ENCODE measurements around the gene PEF1.

PEF1 gene

GRCh38 chr1:31653717-31654473 lies 9.2 kb upstream of the PEF1 start:
- DNase-seq (ENCODE audit: low read depth): no peak

GRCh38 chr1:31652891-31653499 lies 8.3 kb upstream of the PEF1 start:
- DNase-seq (ENCODE audit: low read depth): no peak

DNA sequence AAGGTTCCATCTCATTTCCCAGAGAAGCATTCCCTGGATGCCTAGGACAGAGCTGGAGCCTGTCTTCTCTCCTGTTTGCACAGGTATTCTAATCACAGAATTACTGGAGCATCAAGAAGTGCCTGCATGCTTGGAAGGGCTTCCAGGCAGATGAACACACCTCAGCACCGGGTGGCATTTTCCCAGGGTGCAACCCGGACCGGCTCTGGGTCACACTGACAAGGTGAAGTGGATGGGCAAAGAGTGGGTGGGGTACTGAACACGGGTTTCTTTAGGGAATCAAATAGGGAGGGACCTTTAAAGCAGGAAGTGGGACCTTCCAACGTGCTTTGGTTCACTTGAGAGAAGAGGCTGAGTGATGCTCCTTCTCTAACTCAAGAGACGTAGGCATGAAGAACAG lies 7.1 kb upstream of the PEF1 start:
- no peak for DNase-seq (ENCODE audit: low read depth)

GRCh38 chr1:31651089-31651420 lies 6.4 kb upstream of the PEF1 start:
- DNase-seq (ENCODE audit: low read depth): no peak

DNA sequence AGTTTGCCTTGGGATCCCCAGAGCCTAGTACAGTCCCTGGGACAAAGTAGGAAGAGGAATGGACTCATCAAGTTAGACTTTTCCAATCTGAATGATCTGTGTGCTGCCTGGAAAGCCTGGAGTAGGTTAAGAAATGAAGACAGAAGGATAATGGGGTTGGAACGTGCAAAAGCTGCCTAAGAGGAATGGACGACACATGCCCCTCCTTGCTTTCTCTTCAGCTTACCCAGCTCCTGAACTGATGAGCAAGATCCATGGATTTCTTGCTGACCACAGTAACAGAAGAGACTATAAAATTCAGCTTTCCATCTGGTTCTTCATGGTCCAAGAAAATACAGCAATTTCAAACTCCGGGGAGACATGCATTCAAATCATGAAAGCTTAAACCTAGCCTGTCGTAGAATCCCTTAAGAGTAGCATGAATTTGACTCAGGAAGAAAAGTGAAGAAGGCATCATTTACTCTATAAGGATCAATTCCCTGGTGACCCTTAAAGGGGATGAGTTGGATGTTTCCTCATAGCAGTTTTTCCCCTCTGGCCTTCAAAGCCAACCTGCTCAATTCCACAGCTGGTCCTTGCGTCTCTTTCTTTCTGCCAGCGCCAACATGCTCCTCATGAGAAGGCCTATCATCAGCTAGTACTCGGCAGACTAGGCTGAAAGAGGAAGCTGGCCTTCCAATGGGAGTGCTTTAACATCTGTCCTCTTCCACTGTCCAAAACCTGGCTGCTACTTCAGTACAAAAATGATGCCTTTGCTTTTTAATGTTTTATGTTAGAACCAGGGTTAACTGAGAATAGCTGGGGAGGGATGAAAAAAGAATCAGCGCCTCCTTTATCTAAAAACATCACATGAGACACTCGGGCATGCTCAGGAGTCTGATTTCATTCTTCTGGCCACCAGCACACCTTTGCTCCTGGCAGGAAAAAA lies 5.7 kb upstream of the PEF1 start:
- no peak for DNase-seq (ENCODE audit: low read depth)

DNA sequence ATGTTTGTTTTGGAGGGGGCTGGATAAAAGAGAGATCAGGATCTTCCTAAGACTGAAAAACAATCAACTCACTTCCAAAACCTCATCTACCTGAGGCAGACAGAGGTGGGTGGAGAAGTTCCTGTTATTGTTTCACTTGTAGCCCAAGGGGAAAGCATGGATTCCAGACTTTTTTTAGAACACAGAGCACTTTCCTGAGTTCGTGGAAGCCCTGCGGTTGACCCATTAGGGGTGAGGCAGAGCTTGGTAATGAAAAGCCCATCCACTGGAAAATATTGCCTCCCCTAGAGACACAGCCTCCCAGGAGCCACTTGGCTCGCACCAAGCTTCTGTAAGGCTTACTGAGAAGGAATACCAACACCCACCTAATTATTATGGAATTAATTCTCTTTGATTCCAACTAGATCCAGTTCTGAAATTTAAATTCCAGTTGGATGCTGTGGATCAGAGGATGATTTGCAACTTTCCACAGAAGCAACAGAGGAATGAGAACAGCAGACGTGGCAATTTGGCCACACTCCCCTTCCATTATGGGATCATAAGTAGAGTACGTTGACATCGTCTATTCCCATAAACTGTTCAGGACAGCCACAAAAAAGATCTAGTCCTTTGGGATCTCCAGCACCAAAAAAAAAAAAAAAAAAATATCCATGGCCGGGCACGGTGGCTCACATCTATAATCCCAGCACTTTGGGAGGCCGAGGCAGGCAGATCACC lies 4.1 kb upstream of the PEF1 start:
- no peak for DNase-seq (ENCODE audit: low read depth)

- DNase-seq (ENCODE audit: low read depth): no peak
Measured at GRCh38 chr1:31648190-31648589, 3.5 kb upstream of the PEF1 start.

- no peak for DNase-seq (ENCODE audit: low read depth)
Measured at GRCh38 chr1:31647106-31647505, 2.4 kb upstream of the PEF1 start.

DNA sequence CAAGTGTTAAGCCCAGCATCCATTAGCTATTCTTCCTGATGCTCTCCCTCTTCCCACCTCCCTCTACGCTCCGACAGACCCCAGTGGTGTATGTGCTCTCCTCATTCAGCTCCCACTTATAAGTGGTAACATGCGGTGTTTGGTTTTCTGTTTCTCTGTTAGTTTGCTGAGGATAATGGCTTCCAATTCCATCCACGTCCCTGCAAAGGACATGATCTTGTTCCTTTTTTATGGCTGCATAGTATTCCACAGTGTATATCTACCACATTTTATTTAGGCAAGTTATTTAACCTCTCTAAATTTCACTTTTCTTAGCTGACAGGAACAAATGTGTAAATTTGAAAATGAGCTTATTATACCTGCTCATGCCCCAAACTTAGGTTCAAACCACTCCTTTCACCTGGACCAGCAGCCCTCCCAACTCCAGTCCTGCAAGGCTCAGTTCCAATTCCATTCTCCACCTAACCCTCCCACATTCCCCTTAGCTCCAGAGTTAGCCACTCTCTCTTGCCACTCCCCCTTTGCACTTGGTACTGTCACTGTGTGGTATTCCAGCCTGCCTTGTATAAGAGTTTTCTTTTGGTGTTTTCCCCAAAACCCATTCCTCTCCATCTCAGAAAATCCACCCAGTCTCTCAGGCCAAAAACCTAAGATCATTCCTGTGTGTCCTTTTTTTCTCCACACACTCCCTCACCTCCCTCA lies 1.7 kb upstream of the PEF1 start:
- DNase-seq (ENCODE audit: low read depth): no peak

- DNase-seq (ENCODE audit: low read depth): no peak
Measured at GRCh38 chr1:31645274-31645568, 545 bp upstream of the PEF1 start.

DNA sequence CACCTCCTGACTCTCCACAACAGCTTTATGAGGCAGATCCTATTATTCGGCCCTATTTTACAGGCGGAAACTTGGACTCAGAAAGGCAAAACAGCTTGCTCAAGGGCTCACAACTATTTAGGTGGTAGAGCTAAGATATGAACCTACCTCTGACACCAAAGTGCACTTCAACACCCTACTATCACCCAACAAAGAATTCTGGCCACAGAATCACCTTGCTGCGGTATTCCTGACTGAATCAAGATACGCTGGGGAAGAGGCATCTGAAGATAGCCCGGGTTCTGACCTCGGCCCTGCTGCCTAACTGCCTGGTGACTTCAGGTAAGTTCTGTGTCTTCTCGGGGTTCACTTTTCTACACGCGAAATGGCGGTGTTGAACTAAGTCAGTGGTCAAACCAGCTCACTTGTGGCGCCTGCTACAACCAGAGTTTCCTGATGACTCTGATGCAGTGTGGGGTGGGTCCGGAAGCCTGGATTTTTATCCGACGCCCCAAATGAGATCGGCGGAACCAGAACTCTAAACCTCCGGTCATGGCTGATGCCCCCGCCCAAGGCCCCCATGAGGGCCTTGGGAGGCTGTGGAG lies 608 bp downstream of the PEF1 start:
- DNase-seq (ENCODE audit: low read depth): no peak

- no peak for DNase-seq (ENCODE audit: low read depth)
Measured at GRCh38 chr1:31642897-31643296, 1.8 kb downstream of the PEF1 start.

DNA sequence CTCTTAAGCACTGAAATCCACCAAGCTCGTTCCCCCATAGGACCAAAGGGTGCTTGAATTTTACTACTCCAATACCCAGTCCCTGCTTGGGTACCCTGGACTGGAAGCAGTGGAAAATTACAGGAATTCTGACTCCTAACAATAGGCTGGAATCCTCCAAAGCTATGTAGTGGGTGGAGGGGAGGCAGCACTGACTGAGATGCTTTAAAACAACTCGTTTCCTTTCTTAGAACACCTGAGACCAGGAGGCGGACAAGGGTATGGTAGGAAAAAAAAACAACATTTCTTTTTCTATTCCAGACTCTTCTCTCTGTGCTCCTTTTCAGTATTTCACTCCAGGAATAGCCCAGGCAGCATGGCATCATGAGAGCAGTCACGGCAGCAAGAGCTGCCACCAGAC lies 2.3 kb downstream of the PEF1 start:
- no peak for DNase-seq (ENCODE audit: low read depth)

DNA sequence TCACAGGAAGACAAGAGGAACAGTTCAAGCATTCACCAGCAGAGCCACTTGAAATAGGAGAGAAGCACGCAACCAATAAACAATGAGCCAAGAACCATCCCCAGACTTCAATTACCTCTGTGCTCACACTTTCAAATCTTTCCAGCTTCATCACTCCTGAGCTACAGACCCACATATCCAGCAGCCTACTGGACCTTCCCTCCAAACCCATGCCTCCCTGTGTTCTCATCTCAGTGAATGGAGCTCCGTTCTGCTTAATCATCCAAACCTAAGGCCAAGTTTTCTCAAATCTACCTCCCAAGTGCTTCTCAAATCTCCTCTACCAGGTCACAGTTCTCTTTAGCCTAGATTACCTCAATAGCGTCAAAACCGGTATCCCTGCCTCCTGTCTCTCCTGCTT lies 3.7 kb downstream of the PEF1 start:
- DNase-seq (ENCODE audit: low read depth): no peak

GRCh38 chr1:31640179-31640578 lies 4.5 kb downstream of the PEF1 start:
- DNase-seq (ENCODE audit: low read depth): no peak

- DNase-seq (ENCODE audit: low read depth): no peak
Measured at GRCh38 chr1:31639543-31639942, 5.1 kb downstream of the PEF1 start.

DNA sequence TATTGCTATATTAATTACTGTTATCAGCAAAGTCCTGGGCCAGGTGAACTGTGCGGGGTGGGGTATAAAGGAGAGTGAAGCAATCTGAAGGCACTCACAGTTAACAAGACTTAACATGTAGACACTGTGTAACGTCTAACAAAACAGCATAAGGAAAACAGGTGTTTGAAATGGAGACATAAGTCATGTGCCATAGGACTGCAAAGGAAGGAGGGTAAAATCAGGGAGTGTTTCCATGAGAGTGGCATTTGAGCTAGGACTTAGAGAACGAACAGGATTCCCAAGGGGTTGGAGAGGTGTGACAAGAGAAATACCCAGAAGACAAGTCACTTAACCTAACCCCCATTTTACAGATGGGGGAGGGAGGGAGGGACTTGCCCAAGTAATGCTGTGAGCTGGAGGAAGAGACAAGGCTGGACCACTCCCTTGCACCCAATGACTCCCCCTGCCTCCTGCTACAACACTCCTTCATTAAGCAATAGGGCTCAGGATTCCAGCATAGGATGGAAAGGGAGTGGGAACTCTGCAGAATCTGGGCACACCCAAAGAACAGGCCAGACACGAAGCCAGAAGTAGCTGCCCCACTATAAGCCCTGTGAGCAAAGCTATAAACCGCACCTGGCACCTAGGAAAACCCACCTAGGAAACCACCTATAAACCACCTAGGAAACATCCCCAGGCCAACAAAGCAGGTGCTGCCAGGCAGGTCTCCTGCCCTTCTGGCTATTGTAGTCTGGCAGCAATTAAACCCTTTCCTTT lies 6.6 kb downstream of the PEF1 start:
- DNase-seq (ENCODE audit: low read depth): no peak

- DNase-seq (ENCODE audit: low read depth): no peak
Measured at GRCh38 chr1:31633117-31633516, 11.6 kb downstream of the PEF1 start.

DNA sequence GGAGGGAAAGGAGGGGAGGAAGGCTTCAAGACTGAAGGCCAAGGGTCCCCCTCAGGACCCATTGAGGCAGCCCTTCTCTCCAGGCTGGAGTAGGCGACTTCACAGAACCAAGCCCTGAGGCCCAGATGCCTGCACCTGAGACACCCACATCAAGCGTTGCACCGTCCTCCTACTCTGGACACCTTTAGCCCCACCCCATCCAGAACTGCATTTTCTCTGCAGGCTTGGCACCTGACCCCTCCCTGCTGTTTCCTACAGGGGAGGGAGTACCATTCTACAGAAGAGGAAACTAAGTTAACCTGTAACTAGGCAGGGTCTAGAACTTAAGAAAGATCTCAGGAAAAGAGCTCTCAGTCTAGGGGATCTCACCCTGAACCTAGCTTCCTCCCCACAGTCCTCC lies 12.0 kb downstream of the PEF1 start:
- DNase-seq (ENCODE audit: low read depth): no peak

DNA sequence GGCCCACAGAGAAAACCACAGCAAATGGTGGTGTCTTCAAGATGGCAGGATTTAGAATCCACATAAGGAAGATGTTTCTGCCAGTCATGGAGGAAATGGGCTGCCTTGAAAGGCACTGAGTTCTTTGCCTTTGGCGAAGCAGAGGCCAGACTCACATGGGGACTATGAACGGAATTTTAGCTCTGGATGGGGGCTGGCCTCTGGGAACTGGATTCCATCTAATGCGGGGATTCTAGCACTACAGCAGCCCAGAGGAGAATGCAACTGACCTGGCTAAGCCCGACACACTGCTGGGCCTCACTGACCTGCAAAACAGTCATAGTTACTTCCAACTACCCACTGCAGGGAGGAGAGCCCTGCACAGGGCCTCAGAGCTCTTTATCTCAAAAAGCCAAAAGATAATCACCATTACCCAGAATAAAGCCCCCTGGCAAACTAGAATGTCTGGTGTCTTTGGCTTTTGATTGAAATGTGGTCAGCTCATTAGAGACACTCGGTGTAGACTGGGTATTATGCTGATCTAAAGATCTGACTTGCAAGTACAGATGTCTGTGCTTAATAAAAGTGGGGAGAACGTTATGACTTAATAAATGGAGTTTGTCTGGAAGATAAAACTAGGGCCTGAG lies 15.6 kb downstream of the PEF1 start:
- no peak for DNase-seq (ENCODE audit: low read depth)
